NCI-H2107 treated with DMSO at 0.1 percent for 48 hours (cell line): Measurements from ENCODE around the gene PSMD1.
A peak's percentile ranks its signal among the peaks of the same experiment; 100 is the strongest.
"Not testable (repeated sequence)": the region's sequence is repeated elsewhere in the genome, so short reads cannot be mapped to it uniquely, and the experiment has no call there.

Source experiments
- DNase-seq: peaks from one replicate; lab custom pipeline; 2025; ENCODE audit not compliant: unreplicated experiment; lab: John Stamatoyannopoulos, UW

PSMD1 gene

DNA sequence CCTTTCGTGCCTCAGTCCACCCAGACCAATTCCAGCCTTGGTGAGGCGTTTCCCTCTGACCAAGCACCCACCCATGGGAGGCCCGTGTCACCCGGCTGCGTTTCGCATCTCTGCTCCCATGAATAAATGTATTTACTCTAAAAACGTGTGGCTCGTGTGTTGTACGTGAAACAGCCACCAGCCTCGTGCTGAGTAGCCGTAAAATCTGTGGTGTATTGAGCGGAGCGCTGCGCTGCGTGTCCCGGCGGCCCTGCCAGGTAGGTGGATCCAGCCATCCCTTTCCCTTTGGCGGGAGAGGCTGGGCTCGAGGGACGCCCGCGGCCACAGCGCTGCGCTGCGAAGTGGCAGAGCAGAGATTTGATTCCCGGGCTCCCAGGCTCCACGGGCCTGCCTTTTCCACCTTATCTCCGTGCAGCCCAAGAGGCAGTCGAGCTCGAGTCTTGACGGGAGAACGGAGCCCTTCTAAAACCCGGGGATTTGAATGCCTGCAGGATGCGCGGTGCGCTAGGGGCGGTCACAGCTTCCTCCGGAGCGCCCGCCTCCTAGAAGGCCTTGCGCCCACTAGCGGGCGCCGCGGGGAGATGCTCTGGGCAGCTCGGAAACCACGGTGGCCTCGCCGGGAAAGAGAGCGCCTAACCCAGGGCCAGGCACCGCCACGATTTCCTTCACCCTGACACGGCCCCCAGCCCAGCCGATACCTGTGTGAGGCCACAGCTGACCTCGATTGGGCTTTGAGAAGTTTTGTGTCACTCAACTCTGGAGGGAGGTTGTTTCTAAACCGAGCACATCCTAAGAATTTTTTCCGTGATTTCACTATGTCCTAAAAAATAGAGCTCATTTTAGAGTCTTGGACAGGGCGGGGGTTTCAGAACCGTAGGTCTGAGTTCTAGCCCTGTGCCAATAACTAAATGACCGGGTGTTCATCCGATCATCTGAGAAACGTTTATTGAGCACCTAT, 3.9 kb upstream of the PSMD1 start:
- peak; percentile 45 for DNase-seq

- DNase-seq: no peak
Observed at GRCh38 chr2:231053846-231054245, 2.8 kb upstream of the PSMD1 start.

GRCh38 chr2:231057590-231057989, 923 bp downstream of the PSMD1 start:
- peak; percentile 13 for DNase-seq

DNA sequence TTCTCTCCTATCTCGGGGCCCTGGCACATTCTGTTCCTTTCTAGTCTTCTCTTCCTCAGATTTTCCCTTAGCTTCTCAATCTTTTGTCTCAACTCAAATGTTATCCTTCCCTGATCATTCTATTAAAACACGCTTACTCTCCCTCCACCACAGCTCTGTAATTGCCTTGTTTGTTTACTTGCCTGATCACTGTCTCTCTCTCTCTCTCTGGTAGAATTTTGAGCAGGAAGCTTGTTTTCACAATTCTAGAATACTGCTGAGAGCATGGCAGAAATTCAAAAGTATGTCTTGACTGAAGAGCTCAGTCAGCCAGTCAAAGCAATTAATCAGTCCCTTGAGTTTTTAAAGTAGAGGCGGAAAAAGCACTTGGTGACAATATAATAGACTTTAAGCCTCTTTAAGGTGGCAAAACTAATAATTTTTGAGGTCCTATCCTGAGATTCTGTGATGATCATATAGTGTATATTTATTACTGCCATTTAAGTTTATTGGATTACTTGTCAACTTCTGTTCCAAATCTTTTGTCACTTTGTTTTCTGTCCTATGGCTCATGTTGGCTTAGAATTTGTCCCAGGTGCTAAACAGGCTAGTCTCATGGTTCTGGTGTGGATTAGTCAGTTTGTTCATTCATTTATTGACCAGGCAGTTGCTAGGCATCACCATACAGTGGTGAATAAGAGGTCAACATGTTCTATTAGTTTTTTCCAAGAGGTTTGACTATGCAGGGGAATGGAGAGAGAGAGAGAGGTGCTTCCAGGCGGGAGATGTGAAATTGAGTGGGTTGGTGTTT, 2.3 kb downstream of the PSMD1 start:
- DNase-seq: no peak

DNA sequence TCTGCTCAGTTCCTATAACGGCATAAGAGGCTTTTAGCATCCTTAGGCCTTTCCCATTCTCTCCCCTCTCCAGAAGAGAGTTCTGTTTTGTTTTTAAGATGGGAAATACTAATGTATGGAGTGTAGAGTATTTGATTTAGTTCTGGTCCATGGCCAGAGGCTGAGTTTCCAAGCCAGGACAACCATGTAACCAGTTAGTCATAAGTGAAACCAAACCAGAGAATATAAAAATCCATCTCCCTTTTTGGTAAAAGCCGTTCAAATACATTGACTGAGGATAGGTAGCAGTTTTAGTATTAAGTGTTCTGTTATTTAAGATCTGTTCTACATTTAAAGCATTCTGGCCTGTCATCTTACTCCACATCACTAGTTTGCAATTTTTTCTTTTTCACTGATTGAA, 3.1 kb downstream of the PSMD1 start:
- DNase-seq: no peak

DNA sequence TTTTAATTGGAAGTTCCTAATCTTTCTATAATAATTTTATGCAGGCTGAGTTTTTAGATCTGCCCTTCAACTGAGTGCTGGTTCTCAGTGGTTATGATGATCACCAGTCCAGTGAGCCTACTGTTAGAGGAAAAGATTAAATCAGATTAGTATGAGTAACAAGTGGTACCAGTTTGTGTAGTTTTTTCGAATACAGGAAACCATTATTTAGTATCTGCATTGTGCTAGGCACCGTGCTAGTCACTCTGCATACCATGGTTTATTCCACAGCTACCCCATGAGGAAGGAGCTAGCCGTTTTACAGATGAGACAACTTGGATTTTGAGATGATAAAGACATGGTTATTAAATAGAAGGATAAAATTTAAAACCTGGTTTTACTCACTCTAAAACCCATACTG, 6.1 kb downstream of the PSMD1 start:
- DNase-seq: no peak

DNA sequence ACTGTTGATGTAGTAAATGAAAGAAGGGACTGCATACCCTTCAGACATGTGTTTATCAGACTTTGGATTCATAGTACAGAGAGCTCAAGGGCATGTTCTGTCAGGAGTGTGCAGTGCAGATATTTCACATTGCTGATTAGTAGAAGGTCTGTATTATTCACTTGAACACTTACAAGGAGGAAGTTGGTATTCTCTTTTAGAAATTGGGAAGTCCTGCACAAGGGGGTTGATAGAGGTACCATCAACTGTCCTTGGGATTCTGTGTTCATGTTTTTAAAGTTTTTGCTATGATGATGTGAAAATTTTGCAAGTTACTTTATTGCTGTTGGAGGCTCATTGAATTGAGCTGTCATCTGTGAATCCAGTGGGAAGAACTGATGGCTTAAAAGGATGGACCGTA, 6.7 kb downstream of the PSMD1 start:
- DNase-seq: no peak

DNA sequence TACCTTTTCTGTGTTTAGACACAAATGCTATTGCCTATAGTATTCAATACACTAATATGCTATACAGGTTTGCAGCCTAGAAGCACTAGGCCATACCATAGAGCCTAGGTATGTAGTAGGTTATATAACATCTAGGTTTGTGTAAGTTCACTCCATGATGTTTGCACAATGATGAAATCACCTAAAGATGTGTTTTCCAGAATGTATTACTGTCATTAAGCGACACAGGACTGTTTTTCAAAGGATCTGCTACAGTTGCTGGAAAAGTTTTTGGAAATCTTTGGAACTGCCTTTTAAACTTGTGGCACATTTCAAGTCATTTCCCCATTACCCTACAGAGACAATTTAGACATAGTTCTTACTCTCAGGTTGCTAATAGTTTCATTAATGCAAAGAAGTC, 9.3 kb downstream of the PSMD1 start:
- no peak for DNase-seq

DNA sequence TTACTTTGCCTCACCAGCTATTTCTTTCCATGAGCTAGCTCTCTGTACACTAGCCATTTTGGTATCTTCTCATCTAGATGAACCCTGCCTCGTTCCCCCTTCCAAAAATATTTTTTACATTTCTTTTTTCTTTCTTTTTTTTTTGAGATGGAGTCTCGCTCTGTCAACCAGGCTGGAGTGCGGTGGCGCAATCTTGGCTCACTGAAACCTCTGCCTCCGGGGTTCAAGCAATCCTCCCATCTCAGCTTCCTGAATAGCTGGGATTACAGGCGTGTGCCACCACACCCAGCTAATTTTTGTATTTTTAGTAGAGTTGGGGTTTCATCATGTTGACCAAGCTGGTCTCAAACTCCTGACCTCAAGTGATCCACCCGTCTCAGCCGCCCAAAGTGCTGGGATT, 10.9 kb downstream of the PSMD1 start:
- DNase-seq: not testable (repeated sequence)

- no peak for DNase-seq
Observed at GRCh38 chr2:231068525-231069222, 12.0 kb downstream of the PSMD1 start.

- DNase-seq: no peak
Observed at GRCh38 chr2:231069379-231070054, 12.8 kb downstream of the PSMD1 start.

- DNase-seq: no peak
Observed at GRCh38 chr2:231084565-231084964, 27.9 kb downstream of the PSMD1 start.

DNA sequence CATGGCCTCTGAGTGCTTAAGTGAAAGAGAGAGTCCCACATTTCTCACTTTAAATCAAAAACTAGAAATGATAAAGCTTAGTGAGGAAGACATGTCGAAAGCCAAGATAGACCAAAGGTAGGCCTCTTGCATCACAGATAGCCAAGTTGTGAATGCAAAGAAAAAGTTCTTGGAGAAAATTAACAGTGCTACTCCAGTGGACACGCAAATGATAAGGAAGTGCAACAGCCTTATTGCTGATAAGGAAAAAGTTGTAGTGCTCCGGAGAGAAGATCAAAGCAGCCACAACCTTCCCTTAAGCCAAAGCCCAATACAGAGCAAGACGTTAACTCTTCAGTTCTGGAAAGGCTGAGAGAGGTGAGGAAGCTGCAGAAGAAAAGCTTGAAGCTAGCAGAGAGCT, 32.1 kb downstream of the PSMD1 start:
- DNase-seq: no peak

DNA sequence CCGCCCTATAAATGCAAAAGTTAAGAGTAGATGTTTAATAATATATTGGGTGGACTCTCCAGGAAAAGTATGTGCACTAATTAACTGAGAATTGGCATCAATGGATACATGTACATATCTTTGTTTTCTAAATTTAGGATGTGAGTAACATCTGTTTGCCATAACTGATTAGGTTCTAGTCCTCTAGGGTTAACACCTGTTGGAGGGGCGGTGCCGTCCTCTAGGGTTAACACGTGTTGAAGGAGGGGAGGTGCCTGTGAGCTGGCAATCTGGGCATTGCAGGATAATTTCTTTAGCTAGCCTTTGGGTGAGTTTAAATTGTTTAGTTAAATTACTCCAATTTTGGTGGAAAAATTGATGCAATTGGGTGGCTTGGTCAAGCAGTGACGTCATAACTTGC, 37.3 kb downstream of the PSMD1 start:
- DNase-seq: no peak

DNA sequence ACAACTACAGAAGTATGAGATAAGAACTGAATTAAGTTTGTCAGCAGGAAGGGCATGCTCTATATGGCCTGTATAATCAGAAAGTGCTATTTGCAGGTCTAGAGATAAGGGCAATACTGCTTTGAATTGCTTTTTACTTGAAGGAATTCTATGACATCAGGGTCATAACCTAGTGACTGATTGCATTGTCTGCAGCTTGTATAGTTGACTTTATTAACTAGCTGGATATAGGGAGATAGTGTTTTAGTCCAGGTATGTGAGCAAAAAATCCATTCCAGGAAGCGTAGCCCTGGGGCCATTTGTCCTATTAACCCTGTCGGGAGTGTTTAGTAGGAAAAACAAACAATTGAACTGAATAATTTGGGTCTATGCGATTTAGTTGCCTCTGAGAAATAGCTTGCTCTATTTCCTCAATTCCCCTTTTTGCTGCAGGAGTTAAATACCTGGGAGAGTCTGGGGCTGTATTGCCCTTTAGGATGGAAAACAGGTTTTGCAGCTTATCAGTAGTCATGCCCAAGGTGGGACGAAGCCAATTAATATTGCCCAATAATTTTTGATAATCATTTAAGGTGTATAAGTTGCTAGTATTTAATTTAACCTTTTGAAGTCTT, 38.2 kb downstream of the PSMD1 start:
- DNase-seq: no peak

DNA sequence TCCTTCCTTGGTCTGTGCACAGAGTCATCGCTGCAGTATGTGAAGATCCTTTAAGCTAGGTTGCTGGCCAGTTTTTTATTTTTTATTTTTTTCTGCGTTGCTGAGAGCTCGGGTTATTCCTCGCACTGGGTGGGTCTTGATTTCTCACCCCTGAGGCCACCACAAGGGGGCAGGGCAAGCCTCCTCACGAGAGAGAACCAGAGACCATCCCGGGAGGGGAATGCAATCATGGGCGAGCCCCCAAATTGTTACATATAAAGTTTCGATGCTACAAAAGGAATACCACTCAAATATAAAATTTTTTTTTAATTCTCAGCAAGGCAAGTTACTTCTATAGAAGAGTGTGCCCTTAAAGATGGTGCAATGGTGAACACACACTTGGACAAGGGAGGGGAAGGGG, 43.3 kb downstream of the PSMD1 start:
- no peak for DNase-seq

- not testable (repeated sequence) for DNase-seq
Observed at GRCh38 chr2:231100321-231100720, 43.7 kb downstream of the PSMD1 start.

DNA sequence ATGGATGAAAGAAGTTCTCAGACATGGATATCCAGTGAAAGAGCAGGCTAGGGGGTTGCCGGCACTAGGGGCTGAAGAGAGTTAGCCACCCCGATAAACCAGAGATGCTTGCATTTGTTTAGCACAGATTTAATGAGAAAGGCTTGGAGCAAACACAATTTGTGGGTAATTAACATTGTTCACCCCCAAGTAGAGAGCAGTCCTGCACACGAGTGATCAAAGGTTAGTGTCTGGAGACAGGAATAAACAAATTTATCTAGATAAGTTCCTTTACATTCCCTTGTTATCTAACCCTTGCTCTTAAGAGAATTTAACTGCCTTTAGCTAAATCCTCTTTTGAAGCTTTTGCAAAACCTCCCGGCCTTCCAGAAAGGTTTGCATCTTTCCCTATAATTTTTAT, 44.3 kb downstream of the PSMD1 start:
- DNase-seq: no peak

DNA sequence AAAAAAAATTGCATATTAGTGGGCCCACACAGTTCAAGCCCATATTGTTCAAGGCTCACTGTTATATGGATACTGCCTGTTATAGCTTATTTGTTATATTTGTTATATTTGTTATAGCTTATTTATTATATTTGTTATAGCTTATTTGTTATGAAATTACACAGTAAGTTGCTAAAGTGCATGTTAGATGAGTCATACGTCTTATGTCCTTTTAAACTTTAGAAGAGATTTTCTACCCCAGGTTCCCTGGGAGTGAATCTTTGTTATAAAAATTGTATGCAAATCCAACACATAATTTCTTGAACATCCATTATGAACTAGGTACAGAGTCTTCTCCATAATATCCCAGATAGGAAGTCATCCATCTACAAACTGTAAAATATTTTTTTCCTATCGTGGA, 46.1 kb downstream of the PSMD1 start:
- no peak for DNase-seq

DNA sequence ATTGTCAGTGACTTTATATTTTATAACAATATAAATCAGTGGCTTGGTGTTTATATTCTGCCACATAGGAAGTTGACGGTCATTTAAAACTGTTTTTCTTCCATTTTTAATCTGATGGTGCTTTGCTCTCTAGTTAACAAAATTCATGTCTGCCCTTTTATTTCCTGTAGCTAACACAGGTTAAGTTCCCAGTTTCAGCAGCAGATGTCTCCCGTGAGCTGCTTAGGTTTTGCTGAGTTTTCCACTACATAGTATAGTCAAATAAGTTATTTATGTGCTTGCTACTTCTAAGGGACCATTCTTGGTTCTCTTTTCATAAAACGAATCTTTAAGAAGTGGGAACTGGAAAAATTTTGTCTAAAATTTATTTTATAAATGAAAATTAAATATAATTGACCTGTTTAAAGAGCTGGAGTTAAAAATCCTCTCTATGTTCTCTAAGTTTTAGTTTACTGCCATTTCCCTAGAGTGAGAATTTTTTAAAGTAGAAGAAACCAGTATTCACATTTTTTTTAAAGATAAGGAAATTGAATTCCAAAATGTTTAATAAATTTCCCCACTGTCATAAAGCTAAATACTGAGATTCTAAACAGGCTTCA, 47.5 kb downstream of the PSMD1 start:
- DNase-seq: peak; percentile 35
